Naive thymus-derived CD4-positive, alpha-beta T cell (primary cell): Measurements from ENCODE around the gene NFATC2. TPM values are rescaled to one million over a fixed set of nuclear protein-coding genes. Genes with fewer than 3 reads are reported as not detected.

Experiments used
- ATAC-seq: fragments of 150-1000 bp; cut with Tn5 transposase; 2 replicates; pipeline ENCODE4 v1.10.0; 2021; ENCODE audit warnings: mild to moderate bottlenecking, moderate library complexity
- CTCF ChIA-PET: fragments of 350-600 bp; sonication (Branson Sonifier 250); formaldehyde crosslinking; loops from one replicate; lab custom pipeline; 2021; ENCODE audit warnings: antibody characterized with exemption; lab: Charles Lee
- POLR2A ChIA-PET: fragments of 350-600 bp; sonication (Branson Sonifier 250); formaldehyde crosslinking; loops from one replicate; lab custom pipeline; 2021; ENCODE audit warnings: antibody characterized with exemption, inconsistent platforms; lab: Charles Lee
- DNase-seq, 9 donors: peaks; one replicate each; pipeline versions ENCODE4 v3.0.0 to v3.0.0-alpha.2; 2020 to 2022; ENCODE audit warnings: mixed read lengths in 1 of 9
- H3K27ac ChIP-seq: one replicate; pipeline ENCODE4 v1.7.0; 2013; ENCODE audit warnings: mild to moderate bottlenecking, low read depth, low read length, moderate library complexity
- H3K27me3 ChIP-seq, 2 donors: one replicate each; pipeline ENCODE4 v1.7.0; 2013; ENCODE audit warnings: low read length in 2 of 2, mild to moderate bottlenecking in 2 of 2, moderate library complexity in 2 of 2; ENCODE audit not compliant: control insufficient read depth in 2 of 2, insufficient read depth in 2 of 2
- H3K36me3 ChIP-seq, 3 experiments: 1 replicate in 2 of 3; 2 replicates in 1 of 3; pipeline ENCODE4 v1.7.0; 2013; ENCODE audit warnings: low read length in 3 of 3, mild to moderate bottlenecking in 3 of 3, moderate library complexity in 1 of 3; ENCODE audit not compliant: insufficient read depth in 3 of 3, control insufficient read depth in 2 of 3
- H3K4me1 ChIP-seq, 2 donors: one replicate each; pipeline ENCODE4 v1.7.0; 2013; ENCODE audit warnings: low read length in 2 of 2, mild to moderate bottlenecking in 2 of 2, moderate library complexity in 1 of 2; ENCODE audit not compliant: control insufficient read depth in 2 of 2, insufficient read depth in 2 of 2
- H3K4me3 ChIP-seq: 2 replicates; pipeline ENCODE4 v1.7.0; 2013; ENCODE audit warnings: mild to moderate bottlenecking, low read length
- H3K9me3 ChIP-seq, 3 experiments: 1 replicate in 2 of 3; 2 replicates in 1 of 3; pipeline ENCODE4 v1.7.0; 2013; ENCODE audit warnings: low read length in 3 of 3; ENCODE audit not compliant: control insufficient read depth in 2 of 3
- H3K27ac Mint-ChIP-seq, 9 donors: one replicate each; pipeline ENCODE4 v1.8.0; 2020 to 2022; ENCODE audit warnings: mixed read lengths in 9 of 9, mild to moderate bottlenecking in 8 of 9, moderate library complexity in 5 of 9, inconsistent platforms in 2 of 9
- H3K27me3 Mint-ChIP-seq, 5 donors: one replicate each; pipeline ENCODE4 v1.8.0; 2021 to 2022; ENCODE audit warnings: mixed read lengths in 5 of 5, mild to moderate bottlenecking in 1 of 5
- H3K36me3 Mint-ChIP-seq, 5 donors: one replicate each; pipeline ENCODE4 v1.8.0; 2020 to 2022; ENCODE audit warnings: mixed read lengths in 5 of 5, mild to moderate bottlenecking in 3 of 5, inconsistent platforms in 1 of 5
- H3K4me1 Mint-ChIP-seq, 7 donors: one replicate each; pipeline ENCODE4 v1.8.0; 2020 to 2022; ENCODE audit warnings: mixed read lengths in 7 of 7, mild to moderate bottlenecking in 3 of 7, inconsistent platforms in 1 of 7
- H3K4me3 Mint-ChIP-seq, 10 donors: one replicate each; pipeline ENCODE4 v1.8.0; 2020 to 2022; ENCODE audit warnings: mild to moderate bottlenecking in 10 of 10, mixed read lengths in 10 of 10, moderate library complexity in 6 of 10, inconsistent platforms in 2 of 10
- H3K9me3 Mint-ChIP-seq, 11 donors: one replicate each; pipeline ENCODE4 v1.8.0; 2020 to 2022; ENCODE audit warnings: mixed read lengths in 11 of 11, mild to moderate bottlenecking in 4 of 11, inconsistent platforms in 1 of 11, moderate library complexity in 1 of 11
- intact Hi-C, 2 donors: fragments of 100-400 bp; cut with micrococcal nuclease; formaldehyde crosslinking; loops; one replicate each; pipeline ENCODE4 v1.15.1; 2023
- polyA plus RNA-seq, 2 donors: library from polyadenylated mRNA; unstranded; fragments of 300-500 nt; fragmentation: Illumina TruSeq; gene quantifications; one replicate each; pipeline ENCODE4 v1.2.3, GENCODE V29; 2021
- total RNA-seq, 6 experiments: library from RNA in 5 of 6; stranded (reverse) in 5 of 6; gene quantifications; 1 replicate in 5 of 6; 2 replicates in 1 of 6; pipeline ENCODE4 v1.2.3 and lab custom pipeline; 2021 to 2026

Gene NFATC2
- total and polyA plus RNA-seq, 7 experiments from 2014 or later, result 16.6 to 66.8 (median 42.6) TPM

DNA sequence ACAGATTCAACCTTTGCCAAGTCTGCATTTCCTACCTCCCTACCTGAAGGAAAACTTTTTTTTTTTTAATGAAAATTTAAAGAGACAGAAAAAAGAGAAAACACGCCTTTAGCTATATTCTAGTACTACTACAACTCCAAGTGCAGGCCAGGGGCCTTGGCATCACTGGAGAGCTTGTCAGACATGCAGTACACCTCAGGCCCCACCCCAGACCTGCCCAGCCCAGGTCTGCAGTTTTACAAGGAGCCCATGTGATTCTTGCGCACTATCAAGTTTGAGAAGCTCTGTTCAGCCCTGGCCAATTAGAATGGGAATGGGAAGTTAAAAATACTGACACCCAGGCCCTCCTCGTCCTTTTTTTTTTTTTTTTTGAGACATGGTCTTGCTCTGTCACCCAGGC lies 85.0 kb downstream of the NFATC2 start:
- H3K27me3 Mint-ChIP-seq, result no peaks in the 10 kb centered on the region
- no peak for DNase-seq
- peaks cover 5 to 22% (median 12%) of the 10 kb centered on the region in 7 donors for H3K4me1 Mint-ChIP-seq
- Histone ChIP-seq H3K36me3 (peaks cover 18 to 74% (median 20%) of the 10 kb centered on the region in 3 experiments), H3K4me3 (no peak overlapping the region), H3K27me3 (no peaks in the 10 kb centered on the region), H3K27ac (no peak overlapping the region), H3K4me1 (peaks cover 0 to 13% of the 10 kb centered on the region in 2 donors), H3K9me3 (no peaks in the 10 kb centered on the region)
- ChIA-PET POLR2A (interaction anchor here (0.6 kb wide), 1 partner anchor 77 kb away, joined by 3 read pairs; no protein-coding TSS in a partner anchor), CTCF (interaction anchor here (0.6 kb wide), 1 partner anchor 79 kb away, joined by 3 read pairs; no protein-coding TSS in a partner anchor)
- H3K9me3 Mint-ChIP-seq, result no peaks in the 10 kb centered on the region
- no peak overlapping the region for H3K27ac Mint-ChIP-seq
- peaks cover 6 to 57% (median 36%) of the 10 kb centered on the region in 5 donors for H3K36me3 Mint-ChIP-seq
- intact Hi-C loops, result no loop called here
- no peak overlapping the region for H3K4me3 Mint-ChIP-seq
- ATAC-seq, result no peak

DNA sequence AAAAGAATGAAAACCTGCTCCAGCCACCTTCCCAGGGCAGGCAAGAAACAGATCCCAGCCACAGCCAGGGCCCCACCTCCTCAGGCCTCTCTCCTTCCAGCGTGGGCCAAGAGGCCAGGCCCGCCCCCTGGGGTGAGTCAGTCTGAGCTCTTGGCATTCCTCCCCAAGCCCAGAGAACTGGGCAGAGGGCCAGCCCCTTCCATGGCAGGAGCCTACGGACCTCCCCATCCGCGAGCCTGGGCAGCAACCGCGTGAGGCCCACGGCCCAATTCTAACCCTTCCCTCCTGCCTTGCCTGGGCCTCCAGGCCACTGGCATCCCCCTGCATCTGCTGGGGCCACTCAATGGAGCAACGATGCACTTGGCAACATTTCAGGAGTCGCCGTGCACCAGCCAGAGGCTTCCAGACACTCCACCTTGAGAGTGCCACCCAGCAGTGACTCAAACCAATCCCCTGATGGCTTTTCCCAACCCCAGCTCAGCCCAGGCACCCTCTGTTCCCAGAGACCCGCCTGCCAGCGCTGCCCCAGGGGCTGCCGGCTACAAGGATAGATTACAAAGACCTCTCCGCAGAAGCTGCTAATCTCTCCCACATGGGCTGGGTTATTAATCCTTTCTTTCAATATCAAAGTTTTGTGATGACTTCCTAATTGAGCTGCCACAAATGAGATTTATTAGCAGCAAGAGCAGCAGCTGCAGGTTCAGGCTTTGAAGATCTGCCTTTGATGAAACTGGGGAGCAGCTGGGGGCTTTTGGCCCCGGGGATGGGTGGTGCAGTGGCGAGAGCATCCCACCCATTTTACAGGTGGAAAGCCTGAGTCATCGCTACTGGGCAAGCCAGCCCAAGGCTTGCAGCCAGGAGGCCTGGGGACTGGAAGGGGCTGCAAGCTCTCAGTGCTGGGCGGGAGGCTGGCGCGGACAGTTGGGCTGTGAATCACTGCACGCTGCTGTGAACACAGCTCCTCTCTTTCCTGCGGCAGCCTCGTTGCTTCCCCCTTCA lies 85.7 kb downstream of the NFATC2 start:
- H3K4me3 Mint-ChIP-seq, result no peak overlapping the region
- Histone ChIP-seq H3K27ac (no peak overlapping the region), H3K4me3 (no peak overlapping the region), H3K4me1 (peaks cover 0 to 13% of the 10 kb centered on the region in 2 donors), H3K36me3 (peaks cover 18 to 77% (median 20%) of the 10 kb centered on the region in 3 experiments), H3K9me3 (no peaks in the 10 kb centered on the region), H3K27me3 (no peaks in the 10 kb centered on the region)
- ChIA-PET CTCF (interaction anchor here (0.5 to 0.7 kb wide), 2 partner anchors 76 to 470 kb away, joined by 3 to 4 read pairs; no protein-coding TSS in a partner anchor), POLR2A (interaction anchor here (0.6 kb wide), 1 partner anchor 78 kb away, joined by 3 read pairs; no protein-coding TSS in a partner anchor)
- H3K4me1 Mint-ChIP-seq, result peaks cover 5 to 26% (median 18%) of the 10 kb centered on the region in 7 donors
- peak; percentile 27 for ATAC-seq
- DNase-seq, result no peak
- peak overlapping the region in 3 of 9 donors; percentile 23 to 43 (median 42) for H3K27ac Mint-ChIP-seq
- H3K36me3 Mint-ChIP-seq, result peaks cover 10 to 62% (median 40%) of the 10 kb centered on the region in 5 donors
- no peaks in the 10 kb centered on the region for H3K9me3 Mint-ChIP-seq
- intact Hi-C loops, result no loop called here
- H3K27me3 Mint-ChIP-seq, result no peaks in the 10 kb centered on the region

DNA sequence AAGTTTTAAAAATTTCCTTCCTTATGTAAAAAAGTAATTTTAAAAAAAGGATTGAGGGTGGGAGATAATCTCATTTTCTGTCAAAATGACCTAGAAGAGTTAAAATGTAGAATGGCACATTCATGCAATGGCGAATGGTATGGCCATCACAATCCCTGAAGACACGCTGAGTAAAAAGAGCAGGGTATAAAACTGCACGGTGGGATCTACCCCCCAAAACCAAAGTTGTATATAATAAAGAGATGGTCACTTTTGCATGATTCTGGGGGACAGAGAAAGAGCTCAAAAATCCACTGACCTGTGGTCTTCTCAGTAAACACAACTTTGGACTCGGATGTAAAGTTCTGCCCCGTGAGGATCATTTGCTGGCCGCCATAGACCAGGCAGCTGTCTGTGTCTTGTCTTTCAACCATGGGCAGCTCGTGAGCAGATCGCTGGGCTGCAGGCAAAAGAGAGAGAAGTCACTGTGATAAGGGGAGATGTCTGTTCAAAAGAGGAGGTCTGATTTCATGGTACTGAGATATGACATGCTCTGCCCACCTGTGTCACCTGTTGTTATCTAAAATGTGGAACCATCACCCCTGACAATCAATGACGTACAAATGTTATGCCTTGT lies 88.2 kb downstream of the NFATC2 start:
- no peaks in the 10 kb centered on the region for H3K27me3 ChIP-seq
- Mint-ChIP-seq H3K4me1 (peaks cover 5 to 29% (median 18%) of the 10 kb centered on the region in 7 donors), H3K27ac (peak overlapping the region in 2 of 9 donors; percentile 14 to 59), H3K27me3 (no peaks in the 10 kb centered on the region), H3K9me3 (no peaks in the 10 kb centered on the region), H3K4me3 (no peak overlapping the region), H3K36me3 (peaks cover 10 to 58% (median 43%) of the 10 kb centered on the region in 5 donors)
- ChIA-PET CTCF (no interaction called here), POLR2A (interaction anchor here (0.6 to 0.7 kb wide), 2 partner anchors 16 to 45 kb away, joined by 3 read pairs; no protein-coding TSS in a partner anchor)
- no peak overlapping the region for H3K4me3 ChIP-seq
- DNase-seq, result no peak
- no peaks in the 10 kb centered on the region for H3K9me3 ChIP-seq
- intact Hi-C loops, result no loop called here
- H3K27ac ChIP-seq, result no peak overlapping the region
- peaks cover 18 to 78% (median 20%) of the 10 kb centered on the region in 3 experiments for H3K36me3 ChIP-seq
- H3K4me1 ChIP-seq, result peaks cover 0 to 13% of the 10 kb centered on the region in 2 donors
- ATAC-seq, result no peak

DNA sequence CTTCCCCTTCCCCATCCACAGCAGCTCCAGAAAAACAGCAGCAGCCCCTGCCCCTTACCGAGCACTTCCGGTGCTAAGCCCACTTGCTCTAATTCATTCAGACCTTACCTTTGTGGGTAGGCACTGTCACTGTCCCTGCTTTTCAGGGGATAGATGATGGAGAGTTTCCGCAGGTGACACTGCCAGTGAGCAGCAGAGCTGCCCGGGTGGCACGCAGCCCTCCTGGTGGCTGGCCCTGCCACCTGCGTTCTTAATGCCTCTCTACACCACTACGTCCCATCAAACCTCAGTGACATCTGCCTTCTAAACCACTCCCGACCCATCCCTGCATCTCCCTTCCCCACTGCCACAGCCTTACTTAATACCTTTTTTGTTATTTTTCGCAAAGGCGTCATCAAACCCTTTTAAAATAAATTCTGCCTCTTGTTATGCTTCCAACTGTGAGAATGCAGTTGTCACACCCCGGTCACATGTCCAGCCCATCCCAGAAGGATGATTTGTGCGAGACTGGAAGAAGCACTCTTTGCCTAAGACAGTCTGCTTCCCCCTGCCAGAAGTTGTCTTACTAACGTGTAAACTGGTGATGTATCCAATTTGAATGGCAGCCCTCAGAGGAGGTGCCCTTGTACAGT lies 89.7 kb downstream of the NFATC2 start:
- intact Hi-C loops, result no loop called here
- ChIA-PET POLR2A (no interaction called here), CTCF (no interaction called here)
- no peaks in the 10 kb centered on the region for H3K27me3 Mint-ChIP-seq
- peaks cover 20 to 78% (median 20%) of the 10 kb centered on the region in 3 experiments for H3K36me3 ChIP-seq
- no peak overlapping the region for H3K4me3 Mint-ChIP-seq
- H3K9me3 Mint-ChIP-seq, result no peaks in the 10 kb centered on the region
- ATAC-seq (no peak), DNase-seq (no peak)
- no peak overlapping the region for H3K4me3 ChIP-seq
- no peaks in the 10 kb centered on the region for H3K27me3 ChIP-seq
- peaks cover 5 to 28% (median 20%) of the 10 kb centered on the region in 7 donors for H3K4me1 Mint-ChIP-seq
- peak overlapping the region in 7 of 9 donors; percentile 23 to 85 (median 60) for H3K27ac Mint-ChIP-seq
- H3K9me3 ChIP-seq, result no peaks in the 10 kb centered on the region
- H3K27ac ChIP-seq, result no peak overlapping the region
- H3K4me1 ChIP-seq, result peaks cover 0 to 7% of the 10 kb centered on the region in 2 donors
- H3K36me3 Mint-ChIP-seq, result peaks cover 17 to 53% (median 43%) of the 10 kb centered on the region in 5 donors

DNA sequence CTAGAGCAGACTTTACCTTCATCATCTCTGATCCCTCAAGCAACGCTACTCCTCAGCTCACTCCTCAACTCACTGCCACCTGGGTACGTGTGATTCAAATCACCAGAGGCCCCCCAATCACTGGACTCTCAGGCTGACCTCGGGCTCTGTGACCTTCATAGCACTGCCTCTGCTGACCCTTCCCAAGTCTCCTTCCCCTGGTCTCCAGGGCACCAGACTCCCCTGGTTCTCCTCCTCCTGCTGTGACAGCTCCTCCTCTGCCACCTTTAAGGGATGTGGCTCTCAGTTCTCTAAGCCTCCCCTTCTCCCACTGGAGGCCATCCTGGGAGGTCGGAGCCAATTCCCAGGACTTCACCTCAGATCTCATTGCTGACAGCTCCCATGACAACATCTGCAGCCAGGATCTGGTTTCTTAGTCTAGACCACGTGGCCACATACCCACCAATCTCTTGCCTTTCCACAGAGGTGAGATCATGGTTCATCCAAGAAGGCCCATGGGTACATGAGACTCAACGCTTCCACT lies 90.4 kb downstream of the NFATC2 start:
- intact Hi-C loops, result no loop called here
- H3K36me3 Mint-ChIP-seq, result peaks cover 20 to 56% (median 45%) of the 10 kb centered on the region in 5 donors
- Histone ChIP-seq H3K9me3 (no peaks in the 10 kb centered on the region), H3K4me1 (peaks cover 0 to 4% of the 10 kb centered on the region in 2 donors), H3K27me3 (no peaks in the 10 kb centered on the region), H3K27ac (no peak overlapping the region), H3K4me3 (no peak overlapping the region), H3K36me3 (peaks cover 20 to 78% (median 26%) of the 10 kb centered on the region in 3 experiments)
- H3K4me3 Mint-ChIP-seq, result no peak overlapping the region
- ChIA-PET CTCF (no interaction called here), POLR2A (no interaction called here)
- ATAC-seq (no peak), DNase-seq (no peak)
- no peaks in the 10 kb centered on the region for H3K27me3 Mint-ChIP-seq
- peak overlapping the region in 5 of 9 donors; percentile 10 to 85 (median 58) for H3K27ac Mint-ChIP-seq
- H3K4me1 Mint-ChIP-seq, result peaks cover 5 to 30% (median 20%) of the 10 kb centered on the region in 7 donors
- H3K9me3 Mint-ChIP-seq, result no peaks in the 10 kb centered on the region

DNA sequence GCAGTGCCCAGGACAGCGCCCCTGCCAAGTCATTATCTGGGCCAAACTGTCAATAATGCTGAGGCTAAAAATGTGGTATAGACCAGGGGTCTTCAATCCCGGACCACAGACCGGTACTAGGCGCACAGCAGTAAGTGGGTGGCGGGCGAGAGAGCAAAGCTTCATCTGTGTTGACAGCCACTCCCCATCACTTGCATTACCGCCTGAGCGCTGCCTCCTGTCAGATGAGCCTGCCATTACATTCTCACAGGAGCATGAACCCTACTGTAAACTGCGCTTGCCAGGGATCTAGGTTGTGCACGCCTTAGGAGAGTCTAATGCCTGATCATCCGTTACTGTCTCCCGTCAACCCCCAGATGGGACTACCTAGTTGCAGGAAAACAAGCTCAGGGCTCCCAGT lies 91.0 kb downstream of the NFATC2 start:
- intact Hi-C loops, result no loop called here
- ATAC-seq (no peak), DNase-seq (no peak)
- H3K4me1 Mint-ChIP-seq, result peaks cover 5 to 31% (median 19%) of the 10 kb centered on the region in 7 donors
- Histone ChIP-seq H3K9me3 (no peaks in the 10 kb centered on the region), H3K27me3 (no peaks in the 10 kb centered on the region), H3K27ac (no peak overlapping the region), H3K36me3 (peaks cover 20 to 75% (median 27%) of the 10 kb centered on the region in 3 experiments), H3K4me1 (no peaks in the 10 kb centered on the region), H3K4me3 (no peak overlapping the region)
- peak overlapping the region in 1 of 9 donors; percentile 44 for H3K27ac Mint-ChIP-seq
- POLR2A ChIA-PET, result no interaction called here
- H3K27me3 Mint-ChIP-seq, result no peaks in the 10 kb centered on the region
- CTCF ChIA-PET, result interaction anchor here (1.3 kb wide), 1 partner anchor 49 kb away, joined by 5 read pairs; no protein-coding TSS in a partner anchor
- H3K4me3 Mint-ChIP-seq, result no peak overlapping the region
- H3K9me3 Mint-ChIP-seq, result no peaks in the 10 kb centered on the region
- peaks cover 20 to 55% (median 47%) of the 10 kb centered on the region in 5 donors for H3K36me3 Mint-ChIP-seq
